ENCODE measurements around the gene PINK1.

PINK1 gene

DNA sequence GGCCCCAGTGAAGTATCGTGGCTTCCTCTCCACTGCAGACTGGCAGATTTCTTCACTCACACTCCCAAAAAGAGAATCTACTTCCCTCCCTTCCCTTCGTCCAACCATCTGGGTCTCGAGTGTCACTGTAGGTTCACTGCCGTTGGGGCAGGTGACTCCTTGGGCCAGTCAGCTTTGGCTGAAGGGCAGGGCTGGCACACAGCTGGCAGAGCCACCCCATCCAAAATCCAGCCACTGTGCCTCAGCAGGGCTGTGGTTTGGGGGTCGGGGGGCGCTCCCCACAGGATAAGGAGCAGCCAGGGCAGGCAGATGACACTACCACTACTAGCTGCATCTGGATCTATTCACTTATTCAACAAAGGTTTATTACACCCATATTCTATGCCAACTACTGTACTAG lies 9.8 kb downstream of the PINK1 start:
- no peaks in the 10 kb centered on the region for H3K4me1 ChIP-seq (ENCODE audit: control insufficient read depth, insufficient read depth, low read length)
- no peak overlapping the region; the same call in 1 of the 2 replicates for H3K4me3 ChIP-seq (ENCODE audit: low read length)
- no CpG with 5 or more reads among the region's 6 CpGs for WGBS (ENCODE audit: insufficient coverage, insufficient read length)
- H3K27me3 ChIP-seq (ENCODE audit: control insufficient read depth, insufficient read depth, low read length), result no peaks in the 10 kb centered on the region
- H3K9me3 ChIP-seq (ENCODE audit: control insufficient read depth, insufficient read depth, low read length), result no peaks in the 10 kb centered on the region
- H3K36me3 ChIP-seq (ENCODE audit: control insufficient read depth, insufficient read depth, low read length), result peaks cover under 1% of the 10 kb centered on the region; the same call in 1 of the 2 replicates
- no peak for DNase-seq (ENCODE audit: low read depth, low spot score)
- H3K27ac ChIP-seq (ENCODE audit: low read length), result no peak overlapping the region

GRCh38 chr1:20644416-20644815 lies 11.2 kb downstream of the PINK1 start:
- no peak overlapping the region for H3K4me3 ChIP-seq (ENCODE audit: low read length)
- DNase-seq (ENCODE audit: low read depth, low spot score), result no peak
- no CpG with 5 or more reads among the region's 13 CpGs for WGBS (ENCODE audit: insufficient coverage, insufficient read length)

GRCh38 chr1:20645414-20645813 lies 12.2 kb downstream of the PINK1 start:
- Histone ChIP-seq H3K36me3 (ENCODE audit: control insufficient read depth, insufficient read depth, low read length) (peaks cover 11% of the 10 kb centered on the region), H3K27ac (ENCODE audit: low read length) (no peak overlapping the region), H3K9me3 (ENCODE audit: control insufficient read depth, insufficient read depth, low read length) (no peaks in the 10 kb centered on the region), H3K4me3 (ENCODE audit: low read length) (no peak overlapping the region), H3K4me1 (ENCODE audit: control insufficient read depth, insufficient read depth, low read length) (no peaks in the 10 kb centered on the region), H3K27me3 (ENCODE audit: control insufficient read depth, insufficient read depth, low read length) (no peaks in the 10 kb centered on the region)
- DNase-seq (ENCODE audit: low read depth, low spot score), result no peak
- no CpG with 5 or more reads among the region's 14 CpGs for WGBS (ENCODE audit: insufficient coverage, insufficient read length)

More at GRCh38 chr1:20644416-20644815, 11.2 kb downstream of the PINK1 start:
- Histone ChIP-seq H3K36me3 (ENCODE audit: control insufficient read depth, insufficient read depth, low read length) (peaks cover 11% of the 10 kb centered on the region), H3K27me3 (ENCODE audit: control insufficient read depth, insufficient read depth, low read length) (no peaks in the 10 kb centered on the region), H3K4me1 (ENCODE audit: control insufficient read depth, insufficient read depth, low read length) (no peaks in the 10 kb centered on the region), H3K9me3 (ENCODE audit: control insufficient read depth, insufficient read depth, low read length) (no peaks in the 10 kb centered on the region), H3K27ac (ENCODE audit: low read length) (no peak overlapping the region)

GRCh38 chr1:20648438-20648837 lies 15.2 kb downstream of the PINK1 start:
- Histone ChIP-seq H3K36me3 (ENCODE audit: control insufficient read depth, insufficient read depth, low read length) (peaks cover 27% of the 10 kb centered on the region), H3K4me1 (ENCODE audit: control insufficient read depth, insufficient read depth, low read length) (no peaks in the 10 kb centered on the region), H3K27me3 (ENCODE audit: control insufficient read depth, insufficient read depth, low read length) (no peaks in the 10 kb centered on the region), H3K9me3 (ENCODE audit: control insufficient read depth, insufficient read depth, low read length) (no peaks in the 10 kb centered on the region), H3K4me3 (ENCODE audit: low read length) (no peak overlapping the region), H3K27ac (ENCODE audit: low read length) (no peak overlapping the region)
- WGBS (ENCODE audit: insufficient coverage, insufficient read length), result no CpG with 5 or more reads among the region's 13 CpGs
- DNase-seq (ENCODE audit: low read depth, low spot score), result no peak

GRCh38 chr1:20648946-20649345 lies 15.7 kb downstream of the PINK1 start:
- no peak for DNase-seq (ENCODE audit: low read depth, low spot score)
- no peaks in the 10 kb centered on the region for H3K4me1 ChIP-seq (ENCODE audit: control insufficient read depth, insufficient read depth, low read length)
- peaks cover 30% of the 10 kb centered on the region for H3K36me3 ChIP-seq (ENCODE audit: control insufficient read depth, insufficient read depth, low read length)
- no peaks in the 10 kb centered on the region for H3K27me3 ChIP-seq (ENCODE audit: control insufficient read depth, insufficient read depth, low read length)
- no peak overlapping the region for H3K4me3 ChIP-seq (ENCODE audit: low read length)
- no peaks in the 10 kb centered on the region for H3K9me3 ChIP-seq (ENCODE audit: control insufficient read depth, insufficient read depth, low read length)
- no peak overlapping the region for H3K27ac ChIP-seq (ENCODE audit: low read length)
- WGBS (ENCODE audit: insufficient coverage, insufficient read length), result no CpG with 5 or more reads among the region's 15 CpGs

- no CpG with 5 or more reads among the region's 15 CpGs for WGBS (ENCODE audit: insufficient coverage, insufficient read length)
- no peak for DNase-seq (ENCODE audit: low read depth, low spot score)
- Histone ChIP-seq H3K4me3 (ENCODE audit: low read length) (no peak overlapping the region), H3K27ac (ENCODE audit: low read length) (no peak overlapping the region), H3K27me3 (ENCODE audit: control insufficient read depth, insufficient read depth, low read length) (no peaks in the 10 kb centered on the region), H3K9me3 (ENCODE audit: control insufficient read depth, insufficient read depth, low read length) (no peaks in the 10 kb centered on the region), H3K4me1 (ENCODE audit: control insufficient read depth, insufficient read depth, low read length) (no peaks in the 10 kb centered on the region), H3K36me3 (ENCODE audit: control insufficient read depth, insufficient read depth, low read length) (peaks cover 48% of the 10 kb centered on the region)
Observed at GRCh38 chr1:20652300-20652699, 19.0 kb downstream of the PINK1 start.

- Histone ChIP-seq H3K4me1 (ENCODE audit: control insufficient read depth, insufficient read depth, low read length) (no peaks in the 10 kb centered on the region), H3K9me3 (ENCODE audit: control insufficient read depth, insufficient read depth, low read length) (no peaks in the 10 kb centered on the region), H3K36me3 (ENCODE audit: control insufficient read depth, insufficient read depth, low read length) (peaks cover 37% of the 10 kb centered on the region), H3K27ac (ENCODE audit: low read length) (no peak overlapping the region), H3K4me3 (ENCODE audit: low read length) (no peak overlapping the region), H3K27me3 (ENCODE audit: control insufficient read depth, insufficient read depth, low read length) (no peaks in the 10 kb centered on the region)
- DNase-seq (ENCODE audit: low read depth, low spot score), result no peak
- no CpG with 5 or more reads among the region's 20 CpGs for WGBS (ENCODE audit: insufficient coverage, insufficient read length)
Observed at GRCh38 chr1:20654104-20654690, 20.9 kb downstream of the PINK1 start.

- no peak overlapping the region for H3K4me3 ChIP-seq (ENCODE audit: low read length)
- DNase-seq (ENCODE audit: low read depth, low spot score), result no peak
- no peaks in the 10 kb centered on the region for H3K27me3 ChIP-seq (ENCODE audit: control insufficient read depth, insufficient read depth, low read length)
- peaks cover 32% of the 10 kb centered on the region for H3K36me3 ChIP-seq (ENCODE audit: control insufficient read depth, insufficient read depth, low read length)
- H3K27ac ChIP-seq (ENCODE audit: low read length), result no peak overlapping the region
- no peaks in the 10 kb centered on the region for H3K4me1 ChIP-seq (ENCODE audit: control insufficient read depth, insufficient read depth, low read length)
- no CpG with 5 or more reads among the region's 12 CpGs for WGBS (ENCODE audit: insufficient coverage, insufficient read length)
- H3K9me3 ChIP-seq (ENCODE audit: control insufficient read depth, insufficient read depth, low read length), result no peaks in the 10 kb centered on the region
Observed at GRCh38 chr1:20657024-20657423, 23.8 kb downstream of the PINK1 start.

DNA sequence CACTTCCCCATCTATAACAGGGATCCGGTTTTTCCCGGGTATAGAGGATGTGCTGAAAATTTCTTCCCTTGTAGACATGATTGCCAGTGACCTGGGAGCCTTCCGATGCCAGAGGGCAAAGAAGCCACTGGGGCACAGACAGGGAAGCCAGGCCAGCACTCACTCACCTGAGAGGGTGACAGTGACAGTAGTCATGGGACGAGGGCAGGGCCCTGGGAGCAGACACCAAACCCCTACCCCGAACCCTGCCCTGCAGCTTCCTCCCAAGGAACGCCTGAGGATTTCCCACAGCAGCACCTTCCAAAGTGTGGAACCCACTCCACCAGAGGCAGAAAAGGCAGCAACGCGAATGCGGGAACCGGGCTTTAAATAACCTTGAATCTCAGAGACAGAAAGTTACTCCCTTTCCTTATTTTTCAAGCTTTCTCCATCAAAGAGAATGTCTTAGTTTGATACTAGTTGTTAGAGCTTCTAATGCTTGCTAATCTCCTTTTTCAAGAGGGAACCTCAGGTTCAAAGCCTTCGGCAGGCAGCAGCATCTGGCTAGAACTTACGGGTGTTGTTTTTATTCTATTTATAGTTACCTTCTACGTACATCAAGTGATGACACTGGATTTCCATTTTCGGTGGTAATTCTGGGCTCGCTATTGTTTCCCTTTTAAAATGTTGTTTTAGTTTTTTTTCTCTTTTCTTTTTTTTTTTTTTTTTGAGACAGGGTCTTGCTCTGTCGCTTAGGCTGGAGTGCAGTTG lies 25.1 kb downstream of the PINK1 start:
- no CpG with 5 or more reads among the region's 16 CpGs for WGBS (ENCODE audit: insufficient coverage, insufficient read length)
- no peaks in the 10 kb centered on the region for H3K4me1 ChIP-seq (ENCODE audit: control insufficient read depth, insufficient read depth, low read length)
- H3K9me3 ChIP-seq (ENCODE audit: control insufficient read depth, insufficient read depth, low read length), result no peaks in the 10 kb centered on the region
- no peak for DNase-seq (ENCODE audit: low read depth, low spot score)
- peaks cover 22% of the 10 kb centered on the region; the same call in 1 of the 2 replicates for H3K36me3 ChIP-seq (ENCODE audit: control insufficient read depth, insufficient read depth, low read length)
- H3K27ac ChIP-seq (ENCODE audit: low read length), result no peak overlapping the region
- no peaks in the 10 kb centered on the region for H3K27me3 ChIP-seq (ENCODE audit: control insufficient read depth, insufficient read depth, low read length)
- H3K4me3 ChIP-seq (ENCODE audit: low read length), result no peak overlapping the region

- Histone ChIP-seq H3K36me3 (ENCODE audit: control insufficient read depth, insufficient read depth, low read length) (peaks cover 10% of the 10 kb centered on the region; the same call in 1 of the 2 replicates), H3K27me3 (ENCODE audit: control insufficient read depth, insufficient read depth, low read length) (no peaks in the 10 kb centered on the region), H3K27ac (ENCODE audit: low read length) (no peak overlapping the region), H3K4me1 (ENCODE audit: control insufficient read depth, insufficient read depth, low read length) (no peaks in the 10 kb centered on the region), H3K9me3 (ENCODE audit: control insufficient read depth, insufficient read depth, low read length) (no peaks in the 10 kb centered on the region), H3K4me3 (ENCODE audit: low read length) (peak overlapping the region; percentile 98; the same call in 1 of the 2 replicates)
- no CpG with 5 or more reads among the region's 3 CpGs for WGBS (ENCODE audit: insufficient coverage, insufficient read length)
- DNase-seq (ENCODE audit: low read depth, low spot score), result no peak
Observed at GRCh38 chr1:20660363-20660762, 27.1 kb downstream of the PINK1 start.

All from iPS DF 6.9 (cell line).